SK-N-SH treated with all-trans-retinoic acid at 6 μM for 48 hours (cell line): ENCODE data around the gene CHP1.
"Not testable (repeated sequence)": the region's sequence is repeated elsewhere in the genome, so short reads cannot be mapped to it uniquely, and the experiment has no call there.

Source experiments
- ATAC-seq: fragments of 200-7000 bp; cut with Tn5 transposase; 3 replicates; pipeline ENCODE4 v1.9.1; 2020; ENCODE audit warnings: mild to moderate bottlenecking, moderate library complexity
- ARNTL ChIP-seq: fragments of 450-650 bp; formaldehyde crosslinking; IDR thresholded peaks from 2 replicates; pipeline ENCODE4 v1.5.0; 2020; ENCODE audit warnings: low read depth, mild to moderate bottlenecking, moderate library complexity, borderline replicate concordance
- BACH2 ChIP-seq: fragments of 250-450 bp; sonication (Bioruptor Pico); IDR thresholded peaks from 2 replicates; pipeline ENCODE4 v1.9.0; 2021; ENCODE audit warnings: mild to moderate bottlenecking, borderline replicate concordance
- CREB5 ChIP-seq: fragments of 250-450 bp; sonication (Bioruptor Pico); IDR thresholded peaks from 2 replicates; pipeline ENCODE4 v1.5.1; 2020; ENCODE audit warnings: low read depth, mild to moderate bottlenecking, moderate library complexity
- CSDC2 ChIP-seq: fragments of 250-450 bp; sonication (Bioruptor Pico); IDR thresholded peaks from 2 replicates; pipeline ENCODE4 v1.5.0; 2020; ENCODE audit warnings: mild to moderate bottlenecking, moderate library complexity
- ESRRG ChIP-seq: fragments of 250-450 bp; sonication (Bioruptor Pico); IDR thresholded peaks from 2 replicates; pipeline ENCODE4 v1.6.1; 2021; ENCODE audit warnings: mild to moderate bottlenecking
- GLIS3 ChIP-seq: fragments of 250-450 bp; sonication (Bioruptor Pico); IDR thresholded peaks from 2 replicates; pipeline ENCODE4 v1.5.0; 2020; ENCODE audit warnings: mild to moderate bottlenecking, moderate library complexity
- ISL1 ChIP-seq: fragments of 250-450 bp; sonication (Bioruptor Pico); IDR thresholded peaks from 2 replicates; pipeline ENCODE4 v2.1.2; 2022; ENCODE audit warnings: mild to moderate bottlenecking, moderate library complexity
- OSR1 ChIP-seq: fragments of 250-450 bp; sonication (Bioruptor Pico); IDR thresholded peaks from 2 replicates; pipeline ENCODE4 v1.8.0; 2022; ENCODE audit warnings: moderate library complexity, mild to moderate bottlenecking, inconsistent platforms
- PATZ1 ChIP-seq: fragments of 250-450 bp; sonication (Bioruptor Pico); IDR thresholded peaks from 2 replicates; pipeline ENCODE4 v1.8.0; 2020; ENCODE audit warnings: mild to moderate bottlenecking, moderate library complexity, borderline replicate concordance
- POU6F1 ChIP-seq: fragments of 250-450 bp; sonication (Bioruptor Pico); IDR thresholded peaks from 2 replicates; pipeline ENCODE4 v1.8.0; 2021; ENCODE audit warnings: low read depth, mild to moderate bottlenecking, moderate library complexity, borderline replicate concordance
- PPARA ChIP-seq: fragments of 250-450 bp; sonication (Bioruptor Pico); IDR thresholded peaks from 2 replicates; pipeline ENCODE4 v1.5.0; 2020; ENCODE audit warnings: mild to moderate bottlenecking, borderline replicate concordance
- RARB ChIP-seq: fragments of 250-450 bp; sonication (Bioruptor Pico); IDR thresholded peaks from 2 replicates; pipeline ENCODE4 v1.8.0; 2021; ENCODE audit warnings: mild to moderate bottlenecking, moderate library complexity
- SNAI2 ChIP-seq: fragments of 250-450 bp; sonication (Bioruptor Pico); IDR thresholded peaks from 2 replicates; pipeline ENCODE4 v1.5.0; 2020; ENCODE audit warnings: mild to moderate bottlenecking, moderate library complexity
- TCF4 ChIP-seq: fragments of 250-450 bp; sonication (Bioruptor Pico); IDR thresholded peaks from 2 replicates; pipeline ENCODE4 v1.8.0; 2021; ENCODE audit warnings: mild to moderate bottlenecking, moderate library complexity, borderline replicate concordance
- ZC3H10 ChIP-seq: fragments of 250-450 bp; sonication (Bioruptor Pico); IDR thresholded peaks from 2 replicates; pipeline ENCODE4 v1.5.1; 2021; ENCODE audit warnings: mild to moderate bottlenecking, moderate library complexity
- ZFP3 ChIP-seq: fragments of 250-450 bp; sonication (Bioruptor Pico); IDR thresholded peaks from 2 replicates; pipeline ENCODE4 v1.5.0; 2020; ENCODE audit warnings: mild to moderate bottlenecking, moderate library complexity
- ZFP30 ChIP-seq: fragments of 450-650 bp; formaldehyde crosslinking; IDR thresholded peaks from 2 replicates; pipeline ENCODE4 v1.5.0; 2022; ENCODE audit warnings: mild to moderate bottlenecking, moderate library complexity
- ZNF565 ChIP-seq: fragments of 450-650 bp; formaldehyde crosslinking; conservative IDR thresholded peaks from 2 replicates; pipeline ENCODE4 v1.5.0; 2020; ENCODE audit warnings: low read depth, mild to moderate bottlenecking, moderate library complexity
- ZNF70 ChIP-seq: fragments of 450-650 bp; formaldehyde crosslinking; IDR thresholded peaks from 2 replicates; pipeline ENCODE4 v1.5.0; 2020; ENCODE audit warnings: mild to moderate bottlenecking, moderate library complexity
- ZNF8 ChIP-seq: fragments of 450-650 bp; formaldehyde crosslinking; IDR thresholded peaks from 2 replicates; pipeline ENCODE4 v1.5.0; 2020; ENCODE audit warnings: mild to moderate bottlenecking, moderate library complexity
- TF ChIP-seq, protein P1 (sequence below): fragments of 250-450 bp; sonication (Bioruptor Pico); IDR thresholded peaks from 2 replicates; pipeline ENCODE4 v1.5.0; 2020; ENCODE audit warnings: mild to moderate bottlenecking, moderate library complexity
- TF ChIP-seq, protein P2 (sequence below): fragments of 250-450 bp; sonication (Bioruptor Pico); IDR thresholded peaks from 2 replicates; pipeline ENCODE4 v1.5.1; 2021; ENCODE audit warnings: mild to moderate bottlenecking, moderate library complexity

Gene CHP1

DNA sequence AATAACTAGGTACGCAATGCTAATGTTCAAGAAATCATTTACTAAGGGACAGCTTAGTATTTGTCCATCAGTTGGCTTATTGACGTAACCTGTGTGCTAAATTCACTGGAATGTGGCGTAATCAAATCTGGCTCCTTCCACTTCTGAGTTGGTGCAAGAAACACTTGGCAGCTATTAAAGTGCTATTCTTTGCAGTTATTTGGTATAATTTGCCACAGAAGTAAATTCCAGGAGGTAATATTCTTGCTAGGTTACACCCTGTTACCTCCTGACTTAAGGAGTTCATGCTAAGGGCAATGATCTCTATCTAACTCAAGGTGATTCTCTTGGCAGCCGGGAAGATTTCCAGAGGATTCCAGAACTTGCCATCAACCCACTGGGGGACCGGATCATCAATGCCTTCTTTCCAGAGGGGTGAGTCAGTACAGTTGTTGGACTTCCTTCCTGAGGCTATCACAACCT is 25.5 kb downstream of the CHP1 start:
- no peak for ATAC-seq
- TF ChIP-seq TCF4 (CRISPR knock-in tag) (no peak), CREB5 (CRISPR knock-in tag) (no peak), CSDC2 (CRISPR knock-in tag) (no peak), ZNF565 (CRISPR knock-in tag) (no peak), ESRRG (CRISPR knock-in tag) (no peak), ZC3H10 (no peak), RARB (no peak), PPARA (CRISPR knock-in tag) (no peak), PATZ1 (CRISPR knock-in tag) (no peak), ZFP3 (CRISPR knock-in tag) (no peak), OSR1 (CRISPR knock-in tag) (no peak), ZNF8 (CRISPR knock-in tag) (no peak), ZNF70 (CRISPR knock-in tag) (no peak)
- TF ChIP-seq, protein P1, sequence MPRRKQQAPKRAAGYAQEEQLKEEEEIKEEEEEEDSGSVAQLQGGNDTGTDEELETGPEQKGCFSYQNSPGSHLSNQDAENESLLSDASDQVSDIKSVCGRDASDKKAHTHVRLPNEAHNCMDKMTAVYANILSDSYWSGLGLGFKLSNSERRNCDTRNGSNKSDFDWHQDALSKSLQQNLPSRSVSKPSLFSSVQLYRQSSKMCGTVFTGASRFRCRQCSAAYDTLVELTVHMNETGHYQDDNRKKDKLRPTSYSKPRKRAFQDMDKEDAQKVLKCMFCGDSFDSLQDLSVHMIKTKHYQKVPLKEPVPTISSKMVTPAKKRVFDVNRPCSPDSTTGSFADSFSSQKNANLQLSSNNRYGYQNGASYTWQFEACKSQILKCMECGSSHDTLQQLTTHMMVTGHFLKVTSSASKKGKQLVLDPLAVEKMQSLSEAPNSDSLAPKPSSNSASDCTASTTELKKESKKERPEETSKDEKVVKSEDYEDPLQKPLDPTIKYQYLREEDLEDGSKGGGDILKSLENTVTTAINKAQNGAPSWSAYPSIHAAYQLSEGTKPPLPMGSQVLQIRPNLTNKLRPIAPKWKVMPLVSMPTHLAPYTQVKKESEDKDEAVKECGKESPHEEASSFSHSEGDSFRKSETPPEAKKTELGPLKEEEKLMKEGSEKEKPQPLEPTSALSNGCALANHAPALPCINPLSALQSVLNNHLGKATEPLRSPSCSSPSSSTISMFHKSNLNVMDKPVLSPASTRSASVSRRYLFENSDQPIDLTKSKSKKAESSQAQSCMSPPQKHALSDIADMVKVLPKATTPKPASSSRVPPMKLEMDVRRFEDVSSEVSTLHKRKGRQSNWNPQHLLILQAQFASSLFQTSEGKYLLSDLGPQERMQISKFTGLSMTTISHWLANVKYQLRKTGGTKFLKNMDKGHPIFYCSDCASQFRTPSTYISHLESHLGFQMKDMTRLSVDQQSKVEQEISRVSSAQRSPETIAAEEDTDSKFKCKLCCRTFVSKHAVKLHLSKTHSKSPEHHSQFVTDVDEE (CRISPR knock-in tag): no peak

DNA sequence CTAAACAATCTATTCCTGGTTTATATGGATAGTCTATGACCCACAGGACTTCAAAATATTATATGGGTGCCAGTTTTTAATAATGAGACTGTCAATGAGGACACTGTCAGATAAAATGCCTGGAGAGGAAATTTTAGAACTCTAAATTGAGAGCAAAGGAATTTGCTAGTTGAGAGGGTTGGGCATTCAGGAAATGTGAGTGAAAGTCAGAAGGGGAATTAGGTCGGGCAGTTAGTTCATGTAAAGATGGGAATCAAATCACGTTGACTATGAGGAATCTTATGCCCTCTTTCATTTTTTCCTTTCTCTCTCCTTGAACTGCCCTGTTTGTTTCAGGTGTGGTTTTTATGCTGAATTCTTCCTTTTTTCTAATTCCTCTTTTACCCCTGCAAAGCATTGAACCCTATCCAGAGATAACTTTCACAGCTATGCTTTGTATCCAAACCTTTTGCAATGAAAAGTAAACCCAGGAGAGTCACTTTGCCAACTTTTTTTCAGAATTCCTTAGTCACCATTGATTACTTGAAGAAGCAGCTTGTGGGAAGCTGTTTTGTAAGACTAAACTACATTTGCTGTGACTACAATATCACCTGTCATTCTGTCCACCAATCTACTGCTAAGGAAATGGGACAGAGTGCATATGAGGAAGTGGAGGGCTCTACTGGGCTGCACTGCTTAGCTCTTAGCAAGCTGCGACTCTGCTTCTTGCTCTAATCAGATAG is 27.8 kb downstream of the CHP1 start:
- no peak for TF ChIP-seq BACH2
- no peak for TF ChIP-seq ARNTL (CRISPR knock-in tag)
- no peak for TF ChIP-seq PPARA (CRISPR knock-in tag)
- ATAC-seq: no peak

DNA sequence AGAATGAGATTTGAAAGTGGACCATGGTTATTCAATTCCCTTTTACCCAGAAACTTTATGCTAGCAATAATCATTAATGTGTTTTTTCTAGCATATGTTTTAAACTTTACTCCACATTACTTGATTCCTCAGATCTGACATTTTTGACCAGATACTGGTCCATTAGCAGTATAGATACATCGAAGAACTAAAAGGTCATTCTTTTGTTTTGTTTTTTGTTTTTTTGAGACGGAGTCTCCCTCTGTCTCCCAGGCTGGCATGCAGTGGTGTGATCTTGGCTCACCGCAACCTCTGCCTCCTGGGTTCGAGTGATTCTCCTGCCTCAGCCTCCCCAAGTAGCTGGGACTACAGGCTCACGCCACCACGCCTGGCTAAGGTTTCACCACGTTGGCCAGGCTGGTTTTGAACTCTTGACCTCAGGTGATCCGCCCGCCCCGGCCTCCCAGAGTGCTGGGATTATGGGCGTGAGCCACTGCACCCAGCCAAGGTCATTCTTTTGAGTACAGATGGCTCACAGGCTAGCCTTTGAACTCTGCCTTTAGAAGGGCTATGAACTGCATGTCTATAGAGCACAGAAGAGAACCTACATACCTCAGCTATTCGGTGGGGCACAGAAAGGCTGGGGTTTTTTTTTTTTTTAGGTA is 28.6 kb downstream of the CHP1 start:
- no peak for ATAC-seq
- TF ChIP-seq, protein P2, sequence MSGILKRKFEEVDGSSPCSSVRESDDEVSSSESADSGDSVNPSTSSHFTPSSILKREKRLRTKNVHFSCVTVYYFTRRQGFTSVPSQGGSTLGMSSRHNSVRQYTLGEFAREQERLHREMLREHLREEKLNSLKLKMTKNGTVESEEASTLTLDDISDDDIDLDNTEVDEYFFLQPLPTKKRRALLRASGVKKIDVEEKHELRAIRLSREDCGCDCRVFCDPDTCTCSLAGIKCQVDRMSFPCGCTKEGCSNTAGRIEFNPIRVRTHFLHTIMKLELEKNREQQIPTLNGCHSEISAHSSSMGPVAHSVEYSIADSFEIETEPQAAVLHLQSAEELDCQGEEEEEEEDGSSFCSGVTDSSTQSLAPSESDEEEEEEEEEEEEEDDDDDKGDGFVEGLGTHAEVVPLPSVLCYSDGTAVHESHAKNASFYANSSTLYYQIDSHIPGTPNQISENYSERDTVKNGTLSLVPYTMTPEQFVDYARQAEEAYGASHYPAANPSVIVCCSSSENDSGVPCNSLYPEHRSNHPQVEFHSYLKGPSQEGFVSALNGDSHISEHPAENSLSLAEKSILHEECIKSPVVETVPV (CRISPR knock-in tag): no peak
- TF ChIP-seq TCF4 (CRISPR knock-in tag): no peak
- TF ChIP-seq ARNTL (CRISPR knock-in tag): no peak
- no peak for TF ChIP-seq GLIS3
- TF ChIP-seq ZFP30 (CRISPR knock-in tag): no peak
- TF ChIP-seq ESRRG (CRISPR knock-in tag): no peak
- no peak for TF ChIP-seq SNAI2
- no peak for TF ChIP-seq CREB5 (CRISPR knock-in tag)
- no peak for TF ChIP-seq POU6F1 (CRISPR knock-in tag)
- TF ChIP-seq, protein P1 (CRISPR knock-in tag): no peak
- no peak for TF ChIP-seq ZFP3 (CRISPR knock-in tag)
- TF ChIP-seq OSR1 (CRISPR knock-in tag): no peak
- no peak for TF ChIP-seq ZNF565 (CRISPR knock-in tag)
- no peak for TF ChIP-seq BACH2
- no peak for TF ChIP-seq ISL1
- TF ChIP-seq RARB: no peak
- TF ChIP-seq PPARA (CRISPR knock-in tag): no peak
- TF ChIP-seq, all 23 proteins: peak for 0

GRCh38 chr15:41260924-41261323 is 29.9 kb downstream of the CHP1 start:
- ATAC-seq: not testable (repeated sequence)
